ENCODE data around the gene ZNF784. TPM values are rescaled to one million over a fixed set of nuclear protein-coding genes. Genes with fewer than 3 reads are reported as not detected.
A peak's percentile ranks its signal among the peaks of the same experiment; 100 is the strongest.

The ZNF784 gene
- total RNA-seq, 2 experiments from 2014 or later: 3.6 to 3.7 TPM

DNA sequence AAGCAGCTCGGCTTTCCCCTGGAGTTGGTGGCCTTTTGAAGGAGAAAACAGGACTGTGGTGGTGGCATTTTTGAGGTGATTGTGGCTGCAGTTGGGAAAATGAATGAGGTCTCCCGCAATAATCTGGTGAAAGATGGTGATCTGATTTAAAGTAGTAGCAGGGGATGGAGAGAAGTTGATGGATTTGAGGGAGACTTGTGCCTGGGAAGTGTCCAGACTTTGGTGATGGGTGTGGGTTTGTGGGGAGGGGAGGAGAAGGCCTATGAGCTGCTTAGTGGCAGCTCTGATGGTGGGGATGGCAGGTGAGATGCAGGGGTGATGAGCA, 46.6 kb upstream of the ZNF784 start:
- CTCF ChIA-PET: interaction anchor here (0.7 to 2.2 kb wide), 7 partner anchors 8 to 203 kb away, joined by 3 to 8 read pairs (median 3); partner anchors contain the start of gene CCDC106
- peaks cover 29% of the 10 kb centered on the region for H3K4me1 Mint-ChIP-seq (ENCODE audit: low read depth)
- H3K27me3 Mint-ChIP-seq: no peaks in the 10 kb centered on the region
- no peaks in the 10 kb centered on the region for H3K9me3 Mint-ChIP-seq
- DNase-seq (no peak), ATAC-seq (no peak)
- POLR2A ChIA-PET: interaction anchor here (0.6 to 7.5 kb wide), 4 partner anchors 8 to 1628 kb away, joined by 3 to 57 read pairs (median 5); no protein-coding TSS in a partner anchor
- peaks cover 53% of the 10 kb centered on the region for H3K36me3 Mint-ChIP-seq (ENCODE audit: low read depth)
- intact Hi-C loops (cut with micrococcal nuclease): no loop called here
- H3K4me3 Mint-ChIP-seq: no peak overlapping the region
- peak overlapping the region; percentile 34 for H3K27ac Mint-ChIP-seq
- TF ChIP-seq, protein P1, sequence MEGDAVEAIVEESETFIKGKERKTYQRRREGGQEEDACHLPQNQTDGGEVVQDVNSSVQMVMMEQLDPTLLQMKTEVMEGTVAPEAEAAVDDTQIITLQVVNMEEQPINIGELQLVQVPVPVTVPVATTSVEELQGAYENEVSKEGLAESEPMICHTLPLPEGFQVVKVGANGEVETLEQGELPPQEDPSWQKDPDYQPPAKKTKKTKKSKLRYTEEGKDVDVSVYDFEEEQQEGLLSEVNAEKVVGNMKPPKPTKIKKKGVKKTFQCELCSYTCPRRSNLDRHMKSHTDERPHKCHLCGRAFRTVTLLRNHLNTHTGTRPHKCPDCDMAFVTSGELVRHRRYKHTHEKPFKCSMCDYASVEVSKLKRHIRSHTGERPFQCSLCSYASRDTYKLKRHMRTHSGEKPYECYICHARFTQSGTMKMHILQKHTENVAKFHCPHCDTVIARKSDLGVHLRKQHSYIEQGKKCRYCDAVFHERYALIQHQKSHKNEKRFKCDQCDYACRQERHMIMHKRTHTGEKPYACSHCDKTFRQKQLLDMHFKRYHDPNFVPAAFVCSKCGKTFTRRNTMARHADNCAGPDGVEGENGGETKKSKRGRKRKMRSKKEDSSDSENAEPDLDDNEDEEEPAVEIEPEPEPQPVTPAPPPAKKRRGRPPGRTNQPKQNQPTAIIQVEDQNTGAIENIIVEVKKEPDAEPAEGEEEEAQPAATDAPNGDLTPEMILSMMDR (IDR thresholded peaks at IDR 0.05): no peak

DNA sequence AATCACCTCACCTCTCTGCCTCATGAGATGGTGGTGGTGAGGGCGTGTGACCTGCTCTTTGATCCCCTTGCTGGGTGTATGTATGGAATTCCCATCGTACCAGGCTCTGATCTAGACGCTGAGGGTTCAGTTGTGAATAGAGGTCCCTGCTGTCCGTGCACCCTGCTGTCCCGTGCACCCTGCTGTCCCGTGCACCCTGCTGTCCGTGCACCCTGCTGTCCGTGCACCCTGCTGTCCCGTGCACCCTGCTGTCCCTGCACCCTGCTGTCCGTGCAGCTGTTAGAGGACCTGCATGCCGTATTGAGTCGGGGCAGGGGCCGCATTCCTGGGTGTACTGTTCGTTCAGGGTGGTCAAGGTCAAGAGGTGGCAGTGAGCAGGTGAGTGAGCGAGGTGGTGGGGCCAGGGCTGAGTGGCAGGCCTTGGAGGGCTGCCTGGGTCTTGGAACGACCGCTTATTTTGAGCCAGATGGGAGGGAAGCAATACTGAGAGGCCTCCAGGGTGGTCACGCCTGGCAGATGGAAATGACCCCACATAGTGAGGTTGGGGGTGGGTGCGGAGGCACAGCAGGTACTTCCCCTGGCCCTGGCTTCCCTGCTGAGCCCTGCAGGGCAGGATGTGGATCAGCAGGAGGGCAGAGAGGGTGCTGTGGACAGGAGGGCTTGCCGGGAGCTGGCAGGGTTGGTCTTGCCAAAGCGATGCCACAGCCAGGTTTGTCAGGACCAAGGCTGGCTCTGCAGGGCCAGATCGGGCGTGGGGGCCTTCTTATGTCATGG, 46.1 kb upstream of the ZNF784 start:
- no peak overlapping the region for H3K27ac Mint-ChIP-seq
- H3K36me3 Mint-ChIP-seq (ENCODE audit: low read depth): peaks cover 49% of the 10 kb centered on the region
- H3K9me3 Mint-ChIP-seq: no peaks in the 10 kb centered on the region
- H3K4me1 Mint-ChIP-seq (ENCODE audit: low read depth): peaks cover 26% of the 10 kb centered on the region
- ATAC-seq: no peak
- ChIA-PET POLR2A (interaction anchor here (1.0 to 7.5 kb wide), 3 partner anchors 7 to 13 kb away, joined by 3 to 57 read pairs (median 6); no protein-coding TSS in a partner anchor), CTCF (interaction anchor here (0.7 to 1.5 kb wide), 3 partner anchors 8 to 39 kb away, joined by 3 to 5 read pairs (median 4); no protein-coding TSS in a partner anchor)
- TF ChIP-seq, protein P1 (IDR thresholded peaks at IDR 0.05): no peak
- H3K27me3 Mint-ChIP-seq: no peaks in the 10 kb centered on the region
- no peak overlapping the region for H3K4me3 Mint-ChIP-seq
- no peak for DNase-seq
- intact Hi-C loops (cut with micrococcal nuclease): no loop called here

DNA sequence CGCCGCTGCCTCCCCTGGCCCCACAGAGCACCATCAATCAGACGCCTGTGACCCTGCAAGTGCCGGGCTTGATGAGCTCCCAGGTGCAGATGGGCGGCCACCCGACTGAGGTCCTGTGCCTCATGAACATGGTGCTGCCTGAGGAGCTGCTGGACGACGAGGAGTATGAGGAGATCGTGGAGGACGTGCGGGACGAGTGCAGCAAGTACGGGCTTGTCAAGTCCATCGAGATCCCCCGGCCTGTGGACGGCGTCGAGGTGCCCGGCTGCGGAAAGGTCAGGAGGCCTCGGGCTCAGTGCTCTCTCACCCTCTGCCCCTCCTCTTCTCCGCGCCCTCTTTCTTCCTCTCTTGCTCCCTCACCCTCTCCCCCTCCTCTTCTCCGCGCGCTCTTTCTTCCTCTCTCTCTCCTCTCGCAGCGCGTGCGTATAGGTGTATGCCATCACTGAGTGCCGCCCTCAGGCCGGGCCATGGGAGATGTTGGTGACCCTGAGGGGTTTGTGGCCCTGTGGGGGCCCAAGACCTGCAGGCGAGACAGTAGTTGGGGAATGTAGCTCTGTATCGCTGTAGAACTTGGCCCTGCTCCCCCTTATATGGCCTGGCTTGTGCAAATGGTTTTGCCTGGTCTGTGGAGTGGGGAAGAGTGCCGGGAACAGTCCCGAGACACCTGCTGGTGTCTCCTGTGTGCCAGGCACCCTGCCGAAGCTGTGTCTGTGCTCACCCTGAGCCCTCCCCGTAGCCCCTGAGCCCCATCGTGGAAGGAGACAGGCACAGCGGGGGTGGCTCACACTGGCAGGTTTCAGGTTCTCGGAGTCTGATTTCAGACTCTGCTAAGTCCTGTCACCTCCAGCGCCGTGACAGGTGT, 45.3 kb upstream of the ZNF784 start:
- DNase-seq (no peak), ATAC-seq (no peak)
- ChIA-PET POLR2A (interaction anchor here (1.0 to 7.5 kb wide), 3 partner anchors 10 to 16 kb away, joined by 3 to 57 read pairs (median 4); no protein-coding TSS in a partner anchor), CTCF (no interaction called here)
- Mint-ChIP-seq H3K27ac (no peak overlapping the region), H3K4me1 (ENCODE audit: low read depth) (peaks cover 26% of the 10 kb centered on the region), H3K36me3 (ENCODE audit: low read depth) (peaks cover 50% of the 10 kb centered on the region), H3K27me3 (no peaks in the 10 kb centered on the region), H3K4me3 (no peak overlapping the region), H3K9me3 (no peaks in the 10 kb centered on the region)
- intact Hi-C loops (cut with micrococcal nuclease): no loop called here
- TF ChIP-seq, protein P1 (IDR thresholded peaks at IDR 0.05): no peak

DNA sequence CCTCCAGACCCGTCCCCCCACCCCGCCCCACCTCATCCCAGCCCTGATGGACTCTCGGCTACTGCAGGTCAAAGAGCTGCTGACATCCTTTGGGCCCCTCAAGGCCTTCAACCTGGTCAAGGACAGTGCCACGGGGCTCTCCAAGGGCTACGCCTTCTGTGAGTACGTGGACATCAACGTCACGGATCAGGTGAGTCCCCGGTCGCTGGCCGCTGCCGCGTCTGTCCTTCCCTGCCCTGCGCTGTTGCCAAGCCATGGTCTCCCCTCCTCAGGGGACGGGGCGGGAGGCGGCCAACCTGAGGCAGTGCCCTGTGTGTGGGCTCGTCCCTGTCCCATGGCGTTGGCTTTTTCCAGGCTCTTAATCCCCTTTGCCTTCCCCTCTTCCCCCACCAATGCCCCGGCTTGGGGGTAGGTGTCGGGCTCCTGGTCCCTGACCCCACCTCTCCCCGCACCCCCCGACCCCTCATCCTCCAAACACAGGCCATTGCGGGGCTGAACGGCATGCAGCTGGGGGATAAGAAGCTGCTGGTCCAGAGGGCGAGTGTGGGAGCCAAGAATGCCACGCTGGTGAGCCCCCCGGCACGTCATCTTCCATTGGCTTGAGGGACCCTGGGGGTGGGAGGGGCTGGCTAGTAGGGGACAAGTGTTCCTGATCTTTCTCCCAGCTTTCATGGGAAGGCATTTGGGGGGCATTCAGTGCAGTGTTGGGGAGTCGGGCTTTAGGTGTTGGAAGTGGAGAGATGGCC, 44.4 kb upstream of the ZNF784 start:
- DNase-seq (no peak), ATAC-seq (no peak)
- H3K27me3 Mint-ChIP-seq: no peaks in the 10 kb centered on the region
- H3K4me3 Mint-ChIP-seq: no peak overlapping the region
- intact Hi-C loops (cut with micrococcal nuclease): no loop called here
- POLR2A ChIA-PET: interaction anchor here (0.8 to 7.5 kb wide), 4 partner anchors 9 to 30 kb away, joined by 3 to 57 read pairs (median 4); no protein-coding TSS in a partner anchor
- H3K9me3 Mint-ChIP-seq: no peaks in the 10 kb centered on the region
- no peak overlapping the region for H3K27ac Mint-ChIP-seq
- H3K36me3 Mint-ChIP-seq (ENCODE audit: low read depth): peaks cover 55% of the 10 kb centered on the region
- TF ChIP-seq, protein P1 (IDR thresholded peaks at IDR 0.05): no peak
- peaks cover 26% of the 10 kb centered on the region for H3K4me1 Mint-ChIP-seq (ENCODE audit: low read depth)
- CTCF ChIA-PET: no interaction called here

All from activated CD8-positive, alpha-beta T cell treated with anti-CD3 and anti-CD28 coated beads for 36 hours (primary cell).